Activated CD8-positive, alpha-beta memory T cell treated with anti-CD3 and anti-CD28 coated beads, Interleukin-2, amount 50 U/mL, for 1 hour (primary cell): ENCODE data around the gene CTU1.

Experiments used
- DNase-seq: peaks from one replicate; pipeline ENCODE4 v3.0.0-alpha.2; 2020; ENCODE audit errors: extremely low read depth

The CTU1 gene

DNA sequence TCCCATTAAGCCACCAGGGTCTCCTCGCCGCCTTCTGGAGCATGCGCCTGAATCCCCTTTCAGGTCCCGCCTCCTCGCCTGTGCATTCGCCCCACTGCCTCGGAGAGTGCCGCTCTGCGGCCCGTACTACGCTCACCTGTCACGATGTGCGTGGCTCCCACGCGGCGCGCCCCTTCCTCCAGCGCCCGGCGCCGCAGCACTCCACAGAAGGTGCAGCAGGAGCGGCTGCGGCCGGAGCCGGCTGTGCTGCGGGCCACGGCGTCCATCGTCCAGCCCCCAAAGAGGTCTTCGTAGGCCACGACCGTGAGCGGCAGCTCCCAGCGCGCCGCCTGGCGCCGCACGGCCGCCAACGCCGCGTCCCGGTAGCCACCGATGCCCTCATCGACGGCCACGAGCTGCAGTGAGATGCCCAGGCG is 4.3 kb downstream of the CTU1 start:
- no peak for DNase-seq

DNA sequence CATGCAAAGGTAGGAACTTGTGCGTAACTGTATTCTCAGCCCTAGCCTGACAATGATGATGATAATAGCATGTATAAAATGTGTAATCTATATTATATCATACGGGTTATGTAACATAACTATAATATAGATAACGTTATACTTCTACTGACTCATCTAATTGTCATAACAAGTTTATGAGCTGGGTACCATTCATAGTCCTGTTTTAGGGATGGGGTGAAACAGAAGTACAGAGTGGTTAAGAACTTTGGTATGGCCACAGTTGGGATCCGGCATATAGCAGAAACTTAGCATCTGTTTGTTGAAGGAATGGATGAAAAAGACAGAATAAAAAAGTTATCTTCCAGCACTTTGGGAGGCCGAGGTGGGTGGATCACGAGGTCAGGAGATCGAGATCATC is 5.2 kb downstream of the CTU1 start:
- DNase-seq: no peak

DNA sequence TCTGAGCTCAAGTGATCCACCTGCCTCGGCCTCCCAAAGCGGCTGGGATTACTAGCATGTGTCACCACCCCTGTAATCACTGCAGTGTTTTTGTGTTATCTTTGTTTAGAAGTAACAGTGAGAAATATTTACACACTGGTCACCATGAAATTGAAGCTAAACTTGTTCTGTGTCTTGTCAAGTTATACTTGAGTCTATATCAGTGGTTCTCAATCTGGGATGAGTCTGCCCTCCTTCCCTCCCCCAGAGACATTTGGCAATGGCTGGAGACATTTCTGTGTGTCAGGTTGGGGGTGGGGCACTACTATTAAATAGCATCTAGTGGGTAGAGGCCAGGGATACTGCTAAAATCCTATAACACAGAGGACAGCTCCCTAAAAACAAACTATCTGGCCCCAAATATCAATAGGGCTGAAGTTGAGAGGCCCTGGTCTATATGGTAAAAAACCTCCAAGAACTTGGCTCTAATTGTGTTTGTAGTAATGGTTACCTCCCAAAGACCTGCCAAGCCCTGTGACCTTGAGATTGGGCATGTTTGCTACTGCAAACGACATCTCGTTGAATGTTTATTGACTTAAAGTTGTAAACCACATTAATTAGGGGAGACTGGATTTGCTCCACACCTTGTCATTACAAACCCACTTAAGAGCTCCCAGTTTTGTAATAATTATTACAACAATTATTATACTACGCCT is 6.9 kb downstream of the CTU1 start:
- no peak for DNase-seq

DNA sequence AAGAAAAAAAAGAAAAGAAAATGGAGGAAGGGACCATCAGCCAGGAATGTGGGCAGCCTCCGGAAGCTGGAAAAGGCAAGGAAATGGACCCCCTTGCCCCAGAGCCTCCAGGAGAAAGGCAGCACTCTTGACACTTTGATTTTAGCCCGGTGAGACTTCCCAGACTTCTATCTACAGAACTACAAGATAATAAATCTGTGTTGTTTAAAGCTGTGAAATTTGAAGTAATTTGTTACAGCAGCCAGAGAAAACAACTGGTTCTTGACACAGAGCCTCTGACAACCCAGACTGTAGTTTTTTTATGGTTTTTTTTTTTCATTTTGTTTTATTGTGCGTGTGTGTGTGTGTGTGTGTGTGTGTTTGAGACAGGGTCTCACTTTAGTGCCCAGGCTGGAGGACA is 7.6 kb downstream of the CTU1 start:
- DNase-seq: no peak

DNA sequence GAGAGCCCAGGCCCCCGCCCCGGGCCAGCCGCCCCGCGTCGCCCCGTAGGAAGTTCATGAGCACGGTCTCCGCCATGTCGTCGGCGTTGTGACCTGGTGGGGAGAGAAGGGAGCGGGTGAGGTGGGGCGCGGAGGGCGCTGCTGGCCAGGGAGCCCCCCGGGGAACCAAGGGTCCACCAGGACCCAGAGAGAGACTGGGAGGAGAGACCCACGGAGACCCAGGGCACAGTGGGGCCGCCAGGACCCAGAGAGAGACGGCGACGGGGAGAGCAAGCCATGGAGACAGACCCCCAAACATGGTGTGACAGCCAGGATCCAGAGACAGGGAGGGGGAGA is 9.2 kb downstream of the CTU1 start:
- no peak for DNase-seq

DNA sequence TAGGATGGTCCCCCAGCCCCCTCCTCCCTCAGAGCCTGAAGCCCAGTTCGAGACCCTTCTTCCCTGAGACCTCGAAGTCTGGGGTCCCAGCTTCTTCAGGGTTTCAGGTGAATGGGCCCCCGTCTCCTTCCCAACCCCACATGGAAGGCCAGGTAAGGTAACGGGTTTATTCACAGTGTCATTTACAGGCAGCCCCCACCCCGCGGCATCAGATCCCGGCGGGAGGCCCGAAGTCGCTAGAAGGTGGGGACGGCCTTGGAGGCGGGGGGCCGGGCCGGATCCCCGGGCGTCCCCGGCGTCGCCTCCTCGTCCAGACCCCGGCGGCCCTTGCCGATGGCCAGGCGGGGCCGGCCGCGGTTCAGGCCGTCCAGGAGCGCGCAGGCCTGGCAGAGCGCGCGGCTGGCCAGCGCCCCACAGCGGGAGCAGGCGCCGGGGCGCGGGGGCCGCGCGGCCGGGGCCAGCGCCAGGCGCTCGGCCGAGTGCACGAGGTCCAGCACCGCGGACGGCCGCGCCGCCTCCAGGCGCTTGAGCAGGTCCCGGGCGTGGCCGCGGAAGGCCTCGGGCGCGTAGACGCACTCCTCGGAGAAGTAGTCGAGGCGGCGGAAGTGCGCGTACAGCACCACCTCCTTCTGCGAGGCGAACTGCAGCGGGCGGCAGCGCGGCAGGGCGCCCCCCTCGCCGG is 9.7 kb downstream of the CTU1 start:
- no peak for DNase-seq

DNA sequence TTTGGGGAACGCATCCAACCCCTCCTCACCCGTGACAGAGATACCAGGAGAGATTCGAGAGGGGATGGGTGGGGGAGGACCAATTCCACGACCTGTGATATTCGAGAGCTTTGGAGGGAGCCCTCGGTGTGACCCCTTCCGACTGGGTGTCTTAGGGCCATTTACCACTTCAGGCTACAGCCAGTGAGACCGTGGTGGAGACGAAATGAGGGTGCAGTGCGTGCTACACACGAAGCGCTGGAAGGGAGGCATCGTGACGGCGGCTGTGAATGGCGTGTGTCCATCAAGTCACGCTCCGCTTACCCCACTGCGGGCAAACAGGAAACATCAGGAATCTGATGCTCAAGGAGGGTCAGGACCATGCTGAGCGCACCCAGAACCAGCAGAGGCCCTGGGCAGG is 10.4 kb downstream of the CTU1 start:
- DNase-seq: no peak

DNA sequence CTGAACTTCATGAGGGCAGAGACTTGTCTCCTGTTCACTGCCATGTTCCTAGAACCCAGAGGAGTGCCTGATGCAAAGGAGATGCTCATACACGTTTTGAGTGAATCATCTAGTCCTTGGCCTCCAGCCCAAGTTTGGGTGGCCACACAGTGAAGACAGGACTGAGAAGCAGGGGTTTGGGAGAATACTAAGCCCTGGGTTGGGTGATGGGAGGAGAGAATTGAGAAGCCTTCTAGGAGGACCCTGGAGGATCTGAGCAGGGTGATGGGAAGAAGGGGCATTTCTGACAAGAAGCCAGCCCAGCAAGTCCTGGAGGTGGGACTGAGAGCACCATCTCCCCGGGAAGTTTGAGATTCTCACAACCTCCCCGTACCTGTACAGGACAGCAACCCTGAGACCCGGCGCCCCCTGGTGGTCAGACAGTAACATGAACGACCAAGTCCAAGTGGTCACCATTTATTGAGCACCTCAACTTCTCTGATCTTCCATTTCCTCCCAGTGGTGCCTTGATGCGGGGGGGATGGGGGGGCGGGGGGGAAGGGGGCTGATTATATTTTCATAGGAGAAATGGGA is 11.0 kb downstream of the CTU1 start:
- peak; percentile 54 for DNase-seq

DNA sequence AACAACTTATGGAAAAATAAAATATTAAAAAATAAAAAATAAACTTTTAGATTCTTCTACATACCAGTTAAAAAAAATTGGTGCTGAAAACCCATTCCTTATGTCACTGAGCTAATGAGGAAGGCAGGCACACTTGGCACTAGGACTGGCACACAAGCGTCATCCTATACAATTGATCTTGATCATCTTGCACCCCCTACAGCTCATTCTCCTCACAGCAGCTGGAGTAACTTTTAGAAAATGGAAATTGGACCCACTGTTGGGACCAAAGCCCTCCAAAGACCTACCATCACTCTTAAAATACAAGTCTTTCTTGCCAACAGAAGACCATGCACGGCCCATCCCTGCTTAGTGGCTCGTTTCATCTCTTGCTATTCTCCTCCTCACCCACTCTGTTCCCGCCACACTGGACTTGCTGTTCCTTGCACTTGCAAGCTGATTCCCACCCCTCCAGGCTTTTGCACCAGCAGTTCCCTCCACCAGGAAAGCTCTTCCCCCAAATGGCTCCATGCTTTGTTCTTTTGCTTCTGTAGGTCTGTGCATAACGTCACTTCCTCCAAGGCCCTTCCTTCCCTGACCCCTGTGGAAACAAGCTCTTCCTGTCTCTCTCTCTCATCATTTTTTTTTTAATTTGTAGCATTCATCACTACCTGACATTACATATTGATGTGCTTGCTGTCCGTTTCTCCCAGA is 11.6 kb downstream of the CTU1 start:
- no peak for DNase-seq

DNA sequence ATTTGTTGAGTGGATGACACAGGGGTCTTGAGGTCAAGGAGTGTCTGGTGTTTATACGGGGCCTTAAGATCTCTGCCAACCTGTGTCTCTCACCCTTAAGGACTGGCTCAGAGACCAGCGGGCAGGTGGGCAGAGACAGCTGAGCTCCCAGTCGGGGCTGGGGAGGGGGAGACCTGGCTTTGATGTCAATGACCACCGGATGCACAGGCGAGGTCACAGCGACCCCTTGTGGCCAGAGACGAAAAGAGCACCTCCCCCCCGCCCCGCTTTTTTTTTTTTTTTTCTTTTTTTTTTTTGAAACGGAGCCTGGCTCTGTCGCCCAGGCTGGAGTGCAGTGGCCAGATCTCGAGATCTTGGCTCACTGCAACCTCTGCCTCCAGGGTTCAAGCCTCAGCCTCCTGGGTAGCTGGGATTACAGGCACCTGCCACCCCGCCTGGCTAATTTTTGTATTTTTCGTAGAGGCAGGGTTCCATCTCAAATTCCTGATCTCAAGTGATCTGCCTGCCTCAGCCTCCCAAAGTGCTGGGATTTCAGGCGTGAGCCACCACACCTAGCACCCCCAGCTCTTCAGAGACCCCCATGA is 13.4 kb downstream of the CTU1 start:
- DNase-seq: no peak

DNA sequence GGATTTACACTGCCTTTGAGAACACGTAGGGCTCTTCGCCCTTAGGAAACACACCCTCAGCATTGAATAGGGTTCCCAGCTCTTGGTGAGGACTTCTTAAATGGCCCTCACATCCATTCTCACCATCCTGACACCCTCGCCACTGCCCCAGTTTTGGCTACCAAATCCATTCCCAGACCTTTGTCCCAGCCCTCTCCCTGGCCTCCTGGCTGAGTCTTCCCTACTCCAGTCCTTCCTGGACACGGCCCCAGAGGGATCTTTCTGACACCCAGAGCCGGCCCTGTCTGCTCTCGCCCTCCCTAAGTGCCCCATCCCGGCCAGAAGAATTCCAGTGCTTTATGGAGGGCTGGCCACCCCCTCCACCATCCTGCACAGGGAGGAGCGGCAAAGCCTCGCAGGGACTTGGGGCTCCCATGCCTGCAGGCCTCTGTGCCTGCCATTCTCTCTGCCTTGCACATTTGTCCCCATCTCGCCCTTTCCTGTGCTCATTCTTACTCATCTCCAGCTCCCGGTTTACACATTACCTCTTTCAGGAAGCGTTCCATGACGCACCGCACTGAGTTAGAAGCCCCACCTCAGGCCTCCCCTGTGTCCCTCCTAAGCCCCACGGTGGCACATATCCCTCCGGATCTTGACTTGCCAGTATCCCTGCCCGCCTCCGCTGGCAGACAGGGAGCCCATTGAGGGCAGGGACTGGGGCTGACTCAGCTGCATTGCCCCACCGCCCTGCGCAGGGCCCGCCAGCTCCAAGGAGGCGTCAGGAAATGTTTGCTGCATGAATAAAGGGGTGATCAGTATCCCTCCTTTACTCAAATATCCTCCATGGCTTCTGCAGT is 14.5 kb downstream of the CTU1 start:
- DNase-seq: no peak

DNA sequence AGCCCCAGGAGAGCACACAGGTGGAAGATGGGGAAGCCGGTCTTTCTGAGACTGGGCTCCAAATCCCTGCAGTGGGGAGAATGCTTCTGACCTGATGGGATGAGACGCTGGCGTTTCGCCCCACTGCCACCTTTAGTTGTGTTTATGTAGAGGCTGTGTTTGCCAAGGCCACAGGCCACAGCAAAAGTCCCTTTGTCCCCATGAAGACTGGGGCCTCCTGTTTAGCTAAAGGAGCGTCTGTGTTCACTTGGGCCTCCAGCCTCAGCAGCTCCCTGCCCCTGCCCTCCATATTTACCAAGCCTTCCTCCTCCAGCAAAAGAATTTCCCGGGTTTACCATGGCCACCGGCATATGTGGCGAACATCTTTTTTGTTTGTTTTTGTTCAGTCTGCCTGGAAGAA is 15.1 kb downstream of the CTU1 start:
- no peak for DNase-seq

DNA sequence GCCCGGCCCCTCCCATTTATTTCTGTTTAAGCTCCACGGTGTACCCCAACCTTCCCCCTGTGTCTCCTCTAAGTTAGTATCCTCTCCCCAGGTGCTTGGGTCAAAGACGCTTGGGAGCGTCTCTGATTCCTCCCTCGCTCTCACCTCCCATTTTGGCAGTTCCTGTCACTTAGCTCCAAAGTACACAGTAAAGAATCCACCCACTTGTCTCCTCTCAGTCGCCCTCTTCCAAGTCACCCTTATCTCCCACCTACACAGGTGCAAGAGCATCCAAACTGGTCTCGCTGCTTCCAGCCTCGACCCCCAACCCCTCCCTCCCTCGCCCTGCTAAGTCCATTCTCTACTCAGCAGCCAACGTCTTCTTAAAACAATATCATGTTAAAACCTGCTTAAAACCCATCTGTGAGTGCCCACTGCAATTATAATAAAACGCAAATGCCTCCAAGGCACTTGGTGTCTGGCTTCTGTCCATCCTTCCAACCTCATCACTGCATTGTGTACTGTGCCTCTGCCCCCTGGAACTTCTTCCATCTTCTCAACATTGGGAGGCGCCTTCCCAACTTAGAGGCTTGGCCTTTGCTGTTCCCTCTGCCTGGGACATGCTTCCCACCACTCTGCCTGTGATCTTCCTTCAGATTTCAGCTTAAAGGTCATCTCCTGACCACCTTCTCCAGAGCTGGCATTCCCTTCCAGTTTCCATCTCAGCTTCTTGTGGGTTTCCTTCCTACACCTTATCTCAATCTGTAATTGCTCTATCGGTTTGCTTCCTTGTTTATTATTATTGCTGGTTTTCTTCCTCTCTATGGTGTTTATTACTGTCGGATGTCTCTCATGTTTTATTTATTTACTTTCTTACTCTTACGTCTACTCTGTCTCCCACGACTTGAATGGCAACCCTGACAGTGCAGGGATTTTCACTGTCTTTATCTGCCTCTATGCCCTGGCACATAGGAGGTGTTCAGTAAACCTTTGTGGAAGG is 16.0 kb downstream of the CTU1 start:
- DNase-seq: no peak

DNA sequence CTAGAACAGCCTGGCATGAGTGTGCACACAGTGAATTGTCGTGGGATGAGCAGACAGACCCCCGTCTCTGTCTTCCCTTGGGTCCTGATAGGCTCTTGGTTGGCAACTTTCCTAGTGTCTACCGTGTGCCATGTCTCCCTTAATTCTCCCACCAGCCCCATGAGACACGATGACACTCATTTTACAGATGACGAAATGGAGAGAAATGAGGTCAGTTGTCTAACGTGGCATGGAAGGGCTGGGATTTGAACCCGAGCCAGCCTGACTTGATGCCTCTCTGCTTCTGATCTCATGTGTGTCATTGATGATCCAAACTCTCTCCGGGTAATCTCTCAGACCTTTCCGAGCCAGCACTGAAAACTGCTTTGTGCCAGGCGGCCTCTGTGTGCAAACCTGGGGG is 17.1 kb downstream of the CTU1 start:
- no peak for DNase-seq

DNA sequence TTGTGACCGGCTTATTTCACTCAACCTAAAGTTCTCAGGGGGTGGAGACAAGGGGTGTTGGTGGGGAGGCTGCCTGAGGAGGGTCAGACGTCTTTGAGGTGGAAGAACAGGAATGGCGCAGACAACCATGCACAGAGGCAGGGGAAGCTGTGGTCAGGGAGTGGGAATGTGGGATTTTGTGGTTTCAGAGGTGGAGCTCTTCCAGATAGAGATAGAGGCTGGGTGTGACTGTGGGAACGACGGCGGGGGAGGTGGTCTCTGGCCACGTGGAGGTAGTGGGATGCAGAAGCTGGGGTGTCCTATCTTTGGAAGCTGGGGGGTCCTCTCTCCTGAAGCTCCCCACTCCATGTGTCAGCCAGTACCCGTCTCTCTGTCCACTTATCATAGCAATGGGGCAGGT is 17.7 kb downstream of the CTU1 start:
- DNase-seq: no peak

DNA sequence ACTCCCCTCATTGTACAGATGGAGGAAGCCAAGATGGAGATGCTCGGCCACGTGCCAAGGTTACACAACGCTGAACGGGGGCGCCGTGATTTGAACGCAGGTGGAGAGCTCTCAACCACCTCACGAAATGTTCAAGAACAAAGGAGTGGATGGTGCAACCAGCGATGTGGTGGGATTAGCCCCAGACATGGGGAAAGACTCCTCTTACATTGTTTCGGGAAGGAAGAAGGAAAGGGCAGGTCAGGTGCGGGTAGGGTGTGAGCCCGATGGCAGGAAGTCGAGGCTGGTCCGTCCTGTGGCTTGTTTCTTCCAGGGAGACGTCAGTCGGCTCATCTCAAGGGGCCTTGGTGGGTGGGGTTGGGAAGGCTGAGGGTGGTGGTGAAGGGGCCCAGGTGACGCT is 18.4 kb downstream of the CTU1 start:
- no peak for DNase-seq

DNA sequence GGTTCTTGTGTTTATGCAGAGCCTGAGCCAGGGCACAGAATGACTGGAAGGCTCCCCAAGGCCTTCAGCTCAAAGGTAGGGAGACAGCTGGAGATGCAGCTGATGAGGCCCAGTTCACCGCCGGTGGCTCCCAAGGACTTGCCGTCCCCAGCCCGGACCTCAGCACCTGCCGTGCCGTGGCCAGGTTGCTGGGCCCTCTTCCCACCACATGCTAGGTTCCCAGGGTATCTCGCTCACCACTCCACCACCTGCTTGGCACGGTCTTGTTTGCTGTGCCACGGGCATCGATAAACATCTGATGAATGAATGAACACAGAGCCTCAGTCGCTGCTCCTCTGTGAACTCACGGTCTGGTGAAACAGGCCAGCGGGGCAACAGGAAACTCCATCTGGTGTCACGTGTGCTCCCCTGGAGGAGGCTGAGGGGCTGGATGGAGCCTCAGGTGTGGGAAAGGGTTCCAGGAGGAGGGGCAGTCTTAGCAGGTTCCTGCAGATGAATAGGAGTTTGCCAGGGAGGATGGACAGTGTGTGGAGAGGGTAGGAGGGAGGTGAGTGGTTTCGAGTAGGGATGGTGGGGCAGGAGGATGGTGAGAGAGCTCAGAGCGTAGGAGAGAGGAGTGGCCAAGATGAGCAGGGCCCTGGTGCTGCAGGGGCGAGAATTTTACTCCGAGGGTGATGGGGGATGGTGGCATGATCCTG is 21.9 kb downstream of the CTU1 start:
- DNase-seq: no peak

DNA sequence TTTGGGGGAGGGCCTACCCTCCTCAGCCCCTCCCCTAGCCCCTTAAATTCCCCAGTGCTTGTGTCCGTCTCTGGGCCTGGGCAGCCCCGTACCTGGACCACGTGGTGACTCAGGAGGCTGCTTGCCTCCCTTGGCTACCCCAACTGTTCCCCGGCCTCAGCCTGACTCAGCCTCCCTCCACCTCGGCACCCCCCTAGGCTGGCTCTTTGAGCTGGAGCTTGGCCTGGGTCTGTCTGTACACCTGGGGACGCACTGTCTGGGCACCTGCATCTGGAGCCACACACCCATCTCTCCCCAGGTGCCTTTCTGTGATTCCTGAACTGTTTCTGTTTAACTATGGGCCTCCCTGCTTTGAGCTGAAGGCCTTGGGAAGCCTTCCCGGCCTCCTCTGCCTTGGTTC is 23.7 kb downstream of the CTU1 start:
- no peak for DNase-seq

DNA sequence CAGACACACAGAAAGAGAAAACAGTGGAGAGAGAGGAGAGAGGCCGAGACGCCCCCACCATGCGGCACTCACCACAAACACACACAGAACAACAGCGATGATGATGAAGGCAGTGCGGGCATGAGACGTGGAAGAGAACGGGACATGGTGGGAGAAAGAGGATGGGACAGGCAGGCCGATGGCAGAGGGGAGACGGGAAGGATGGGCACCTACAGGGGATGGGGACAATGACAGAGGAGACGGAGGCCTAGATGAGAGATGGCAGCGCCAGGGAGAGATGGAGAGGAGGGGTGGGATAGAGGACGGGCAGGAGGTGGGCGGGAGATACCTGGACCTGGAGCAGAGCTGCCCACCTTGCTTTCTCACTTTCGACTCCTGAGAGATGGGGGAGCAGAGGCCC is 24.4 kb downstream of the CTU1 start:
- no peak for DNase-seq

DNA sequence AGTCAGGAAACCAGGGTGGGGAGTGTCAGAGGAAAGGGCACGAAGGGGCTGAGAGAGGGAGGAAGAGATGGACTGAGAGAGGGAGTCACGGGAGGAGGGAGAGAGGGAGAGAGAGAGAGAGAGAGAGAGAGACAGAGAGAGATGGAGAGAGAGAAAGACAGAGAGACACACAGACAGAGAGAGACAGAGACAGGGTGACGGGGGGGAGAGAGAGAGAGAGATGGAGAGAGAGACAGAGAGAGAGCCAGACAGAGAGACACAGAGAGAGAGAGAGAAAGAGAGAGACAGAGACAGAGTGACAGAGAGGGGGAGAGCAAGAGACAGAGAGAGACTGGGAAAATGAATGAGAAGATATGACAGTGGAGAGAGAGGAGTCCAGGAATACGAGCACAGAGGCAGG is 25.0 kb downstream of the CTU1 start:
- DNase-seq: no peak
